ENCODE data around the gene PSMD3.
"Not testable (repeated sequence)": the region's sequence is repeated elsewhere in the genome, so short reads cannot be mapped to it uniquely, and the experiment has no call there.

The PSMD3 gene

DNA sequence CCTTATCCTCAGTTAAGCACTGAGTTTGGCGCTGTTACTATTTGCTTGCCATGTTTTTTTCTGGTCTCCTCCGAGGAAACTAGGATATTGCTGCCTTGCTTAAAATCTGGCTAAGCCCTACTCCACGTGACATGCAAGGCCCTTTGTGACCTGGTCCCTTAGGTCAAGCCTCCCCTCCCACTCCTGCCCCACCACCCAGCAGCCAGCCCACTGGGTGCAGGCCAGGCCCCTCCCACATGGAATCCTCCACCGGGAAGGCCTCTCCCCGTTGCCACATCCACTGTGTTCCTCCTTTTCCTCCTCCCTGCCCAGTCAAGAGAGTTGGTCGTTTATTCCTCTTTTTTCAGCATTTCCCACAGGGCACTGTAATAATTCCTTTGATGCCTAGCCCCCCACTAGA is 16.2 kb downstream of the PSMD3 start:
- DNase-seq (ENCODE audit: low spot score) = no peak

DNA sequence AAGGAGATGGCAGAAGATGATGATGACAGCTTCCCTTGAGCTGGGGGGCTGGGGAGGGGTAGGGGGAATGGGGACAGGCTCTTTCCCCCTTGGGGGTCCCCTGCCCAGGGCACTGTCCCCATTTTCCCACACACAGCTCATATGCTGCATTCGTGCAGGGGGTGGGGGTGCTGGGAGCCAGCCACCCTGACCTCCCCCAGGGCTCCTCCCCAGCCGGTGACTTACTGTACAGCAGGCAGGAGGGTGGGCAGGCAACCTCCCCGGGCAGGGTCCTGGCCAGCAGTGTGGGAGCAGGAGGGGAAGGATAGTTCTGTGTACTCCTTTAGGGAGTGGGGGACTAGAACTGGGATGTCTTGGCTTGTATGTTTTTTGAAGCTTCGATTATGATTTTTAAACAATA is 16.9 kb downstream of the PSMD3 start:
- no peak for DNase-seq (ENCODE audit: low spot score)

DNA sequence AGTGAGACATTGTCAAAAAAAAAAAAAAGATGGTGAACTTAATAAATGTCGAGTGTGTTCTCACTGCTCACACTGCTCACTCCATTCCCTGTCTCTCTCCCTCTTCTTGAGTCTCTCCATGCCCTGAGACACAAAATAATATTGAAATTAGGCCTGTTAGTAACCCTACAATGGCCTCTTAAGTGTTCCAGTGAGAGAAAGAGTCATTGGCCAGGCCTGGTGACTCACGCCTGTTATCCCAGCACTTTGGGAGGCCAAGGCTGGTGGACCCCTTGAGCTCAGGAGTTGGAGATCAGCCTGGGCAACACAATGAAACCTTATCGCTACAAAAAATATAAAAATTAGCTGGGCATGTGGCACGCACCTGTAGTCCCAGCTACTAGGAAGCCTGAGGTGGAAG is 18.5 kb downstream of the PSMD3 start:
- no peak for DNase-seq (ENCODE audit: low spot score)

DNA sequence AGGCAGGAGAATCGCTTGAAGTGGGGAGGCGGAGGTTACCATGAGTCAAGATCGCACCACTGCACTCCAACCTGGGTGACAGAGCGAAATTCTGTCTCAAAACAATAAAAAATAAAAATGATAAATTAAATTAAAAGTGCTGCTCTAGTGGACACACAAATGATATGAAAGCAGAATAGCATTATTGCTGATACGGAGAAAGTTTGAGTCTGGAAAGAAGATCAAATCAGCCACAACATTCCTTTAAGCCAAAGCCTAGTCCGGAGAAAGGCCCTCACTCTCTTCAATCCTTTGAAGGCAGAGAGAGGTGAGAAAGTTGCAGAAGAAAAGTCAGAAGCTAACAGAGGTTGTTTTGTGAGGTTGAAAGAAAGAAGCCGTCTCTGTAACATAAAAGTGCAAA is 19.6 kb downstream of the PSMD3 start:
- no peak for DNase-seq (ENCODE audit: low spot score)

DNA sequence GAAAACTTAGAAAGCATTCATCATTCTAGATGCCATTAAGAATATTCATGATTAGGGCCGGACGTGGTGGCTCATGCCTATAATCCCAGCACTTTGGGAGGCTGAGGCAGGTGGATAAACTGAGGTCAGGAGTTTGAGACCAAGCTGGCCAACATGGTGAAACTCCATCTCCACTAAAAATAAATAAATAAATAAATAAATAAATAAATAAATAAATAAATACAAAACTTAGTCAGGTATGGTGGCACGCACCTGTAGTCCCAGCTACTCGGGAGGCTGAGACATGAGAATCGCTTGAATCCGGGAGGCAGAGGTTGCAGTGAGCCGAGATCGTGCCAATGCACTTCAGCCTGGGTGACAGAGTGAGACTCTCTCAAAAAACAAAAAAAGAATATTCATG is 20.7 kb downstream of the PSMD3 start:
- DNase-seq (ENCODE audit: low spot score) = not testable (repeated sequence)

DNA sequence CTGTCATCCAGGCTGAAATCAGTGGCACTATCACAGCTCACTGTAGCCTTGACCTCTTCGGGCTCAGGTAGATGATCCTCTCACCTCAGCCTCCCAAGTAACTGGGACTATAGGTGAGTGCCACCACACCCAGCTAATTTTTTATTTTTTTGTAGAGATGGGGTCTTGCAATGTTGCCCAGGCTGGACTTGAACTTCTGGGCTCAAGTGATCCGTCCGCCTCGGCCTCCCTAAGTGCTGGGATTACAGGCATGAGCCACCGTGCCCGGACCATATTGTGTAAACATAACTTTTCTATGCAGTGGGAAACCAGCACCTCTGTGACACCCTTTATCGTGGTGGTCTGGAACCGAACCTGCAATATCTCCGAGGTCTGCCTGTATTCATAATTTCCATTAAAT is 23.5 kb downstream of the PSMD3 start:
- no peak for DNase-seq (ENCODE audit: low spot score)

DNA sequence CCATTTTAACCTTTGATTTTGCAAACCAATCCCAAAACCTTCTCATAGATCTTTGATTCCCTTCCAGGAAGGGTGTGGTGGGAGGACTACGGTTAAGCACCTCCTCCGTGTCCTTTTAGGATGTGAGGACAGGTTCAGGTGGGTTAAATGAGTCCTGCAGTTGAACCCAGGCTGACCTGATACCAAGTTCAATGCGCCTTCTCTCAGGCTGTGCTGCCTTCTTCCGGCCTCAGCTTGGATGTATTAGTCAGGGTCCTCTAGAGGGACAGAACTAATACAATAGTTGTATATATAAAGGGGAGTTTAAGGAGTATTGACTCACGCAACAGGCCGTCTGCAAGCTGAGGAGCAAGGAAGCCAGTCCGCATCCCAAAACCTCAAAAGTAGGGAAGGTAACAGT is 24.1 kb downstream of the PSMD3 start:
- DNase-seq (ENCODE audit: low spot score) = no peak

DNA sequence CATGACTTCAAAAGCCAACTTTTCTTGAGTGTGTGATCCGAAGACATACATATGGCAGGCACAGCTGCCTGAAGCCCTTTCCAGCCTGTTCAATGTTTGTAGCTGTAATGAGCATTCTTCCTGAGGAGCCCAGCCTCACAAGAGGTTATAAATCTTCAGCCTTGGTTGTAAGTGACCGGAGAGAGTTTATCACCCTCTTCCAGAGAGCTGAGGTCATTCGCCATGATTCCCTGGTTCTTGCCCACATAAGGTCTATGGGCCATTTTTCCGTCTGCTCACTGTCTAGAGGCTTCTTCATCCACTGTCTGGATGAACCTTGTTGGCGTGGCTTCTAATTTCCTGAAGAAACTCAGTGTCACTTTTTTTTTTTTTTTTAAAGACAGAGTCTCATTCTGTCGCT is 24.9 kb downstream of the PSMD3 start:
- DNase-seq (ENCODE audit: low spot score) = no peak

DNA sequence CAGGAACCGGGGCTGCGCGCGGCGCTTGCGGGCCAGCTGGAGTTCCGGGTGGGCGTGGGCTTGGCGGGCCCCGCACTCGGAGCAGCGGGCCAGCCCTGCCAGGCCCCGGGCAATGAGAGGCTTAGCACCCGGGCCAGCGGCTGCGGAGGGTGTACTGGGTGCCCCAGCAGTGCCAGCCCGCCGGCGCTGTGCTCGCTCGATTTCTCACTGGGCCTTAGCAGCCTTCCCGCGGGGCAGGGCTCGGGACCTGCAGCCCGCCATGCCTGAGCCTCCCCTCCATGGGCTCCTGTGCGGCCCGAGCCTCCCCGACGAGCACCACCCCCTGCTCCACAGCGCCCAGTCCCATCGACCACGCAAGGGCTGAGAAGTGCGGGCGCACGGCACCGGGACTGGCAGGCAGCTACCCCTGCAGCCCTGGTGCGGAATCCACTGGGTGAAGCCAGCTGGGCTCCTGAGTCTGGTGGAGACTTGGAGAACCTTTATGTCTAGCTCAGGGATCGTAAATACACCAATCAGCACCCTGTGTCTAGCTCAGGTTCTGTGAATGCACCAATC is 30.4 kb downstream of the PSMD3 start:
- DNase-seq (ENCODE audit: low spot score) = not testable (repeated sequence)

DNA sequence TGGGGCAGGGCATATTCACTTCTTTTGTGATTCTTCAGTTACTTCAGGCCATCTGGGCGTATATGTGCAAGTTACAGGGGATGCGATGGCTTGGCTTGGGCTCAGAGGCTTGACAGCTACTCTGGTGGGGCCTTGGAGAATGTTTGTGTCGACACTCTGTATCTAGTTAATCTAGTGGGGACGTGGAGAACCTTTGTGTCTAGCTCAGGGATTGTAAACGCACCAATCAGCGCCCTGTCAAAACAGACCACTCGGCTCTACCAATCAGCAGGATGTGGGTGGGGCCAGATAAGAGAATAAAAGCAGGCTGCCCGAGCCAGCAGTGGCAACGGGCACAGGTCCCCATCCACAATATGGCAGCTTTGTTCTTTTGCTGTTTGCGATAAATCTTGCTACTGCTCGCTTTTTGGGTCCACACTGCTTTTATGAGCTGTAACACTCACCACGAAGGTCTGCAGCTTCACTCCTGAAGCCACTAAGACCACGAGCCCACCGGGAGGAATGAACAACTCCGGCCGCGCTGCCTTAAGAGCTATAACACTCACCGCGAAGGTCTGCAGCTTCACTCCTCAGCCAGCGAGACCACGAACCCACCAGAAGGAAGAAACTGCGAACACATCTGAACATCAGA is 31.5 kb downstream of the PSMD3 start:
- DNase-seq (ENCODE audit: low spot score) = not testable (repeated sequence)

DNA sequence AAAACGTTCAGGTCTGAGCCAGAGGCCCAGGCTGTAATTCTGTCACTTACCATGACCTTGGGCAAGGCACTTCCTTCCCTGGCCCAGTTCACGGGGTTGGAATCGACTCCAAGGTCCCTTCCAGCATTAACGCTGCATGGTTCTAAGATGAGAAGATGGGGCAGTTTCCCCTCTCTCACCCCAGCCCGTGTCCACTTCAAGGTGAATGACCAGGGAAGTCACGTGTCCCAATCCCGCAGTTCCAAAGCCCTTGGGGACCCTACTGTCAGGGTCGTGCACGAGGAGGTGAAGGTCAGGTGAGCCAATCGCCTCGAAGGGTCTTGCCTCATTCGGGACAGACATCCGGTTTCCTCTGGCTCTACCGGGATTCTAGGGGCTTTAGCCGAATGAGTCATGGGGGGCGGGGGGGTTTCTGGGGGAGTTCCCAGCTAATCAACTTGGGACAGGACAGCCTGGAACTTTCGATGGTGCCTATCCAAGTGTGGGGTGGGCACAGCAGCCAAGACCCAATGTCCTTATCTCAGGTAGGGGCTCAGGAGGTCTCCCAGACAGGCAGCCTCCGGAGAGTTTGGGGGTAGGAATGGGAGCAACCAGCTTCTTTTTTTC is 33.9 kb downstream of the PSMD3 start:
- no peak for DNase-seq (ENCODE audit: low spot score)

DNA sequence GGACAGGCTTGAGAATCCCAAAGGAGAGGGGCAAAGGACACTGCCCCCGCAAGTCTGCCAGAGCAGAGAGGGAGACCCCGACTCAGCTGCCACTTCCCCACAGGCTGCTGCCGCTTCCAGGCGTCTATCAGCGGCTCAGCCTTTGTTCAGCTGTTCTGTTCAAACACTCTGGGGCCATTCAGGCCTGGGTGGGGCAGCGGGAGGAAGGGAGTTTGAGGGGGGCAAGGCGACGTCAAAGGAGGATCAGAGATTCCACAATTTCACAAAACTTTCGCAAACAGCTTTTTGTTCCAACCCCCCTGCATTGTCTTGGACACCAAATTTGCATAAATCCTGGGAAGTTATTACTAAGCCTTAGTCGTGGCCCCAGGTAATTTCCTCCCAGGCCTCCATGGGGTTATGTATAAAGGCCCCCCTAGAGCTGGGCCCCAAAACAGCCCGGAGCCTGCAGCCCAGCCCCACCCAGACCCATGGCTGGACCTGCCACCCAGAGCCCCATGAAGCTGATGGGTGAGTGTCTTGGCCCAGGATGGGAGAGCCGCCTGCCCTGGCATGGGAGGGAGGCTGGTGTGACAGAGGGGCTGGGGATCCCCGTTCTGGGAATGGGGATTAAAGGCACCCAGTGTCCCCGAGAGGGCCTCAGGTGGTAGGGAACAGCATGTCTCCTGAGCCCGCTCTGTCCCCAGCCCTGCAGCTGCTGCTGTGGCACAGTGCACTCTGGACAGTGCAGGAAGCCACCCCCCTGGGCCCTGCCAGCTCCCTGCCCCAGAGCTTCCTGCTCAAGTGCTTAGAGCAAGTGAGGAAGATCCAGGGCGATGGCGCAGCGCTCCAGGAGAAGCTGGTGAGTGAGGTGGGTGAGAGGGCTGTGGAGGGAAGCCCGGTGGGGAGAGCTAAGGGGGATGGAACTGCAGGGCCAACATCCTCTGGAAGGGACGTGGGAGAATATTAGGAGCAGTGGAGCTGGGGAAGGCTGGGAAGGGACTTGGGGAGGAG is 34.7 kb downstream of the PSMD3 start, which contains the start of gene CSF3:
Gene CSF3, plus strand, starts transcription at position 436 of the 993 bp plus-strand sequence. Its CDS starts 35 bp downstream, at position 471.
- DNase-seq (ENCODE audit: low spot score) = no peak

DNA sequence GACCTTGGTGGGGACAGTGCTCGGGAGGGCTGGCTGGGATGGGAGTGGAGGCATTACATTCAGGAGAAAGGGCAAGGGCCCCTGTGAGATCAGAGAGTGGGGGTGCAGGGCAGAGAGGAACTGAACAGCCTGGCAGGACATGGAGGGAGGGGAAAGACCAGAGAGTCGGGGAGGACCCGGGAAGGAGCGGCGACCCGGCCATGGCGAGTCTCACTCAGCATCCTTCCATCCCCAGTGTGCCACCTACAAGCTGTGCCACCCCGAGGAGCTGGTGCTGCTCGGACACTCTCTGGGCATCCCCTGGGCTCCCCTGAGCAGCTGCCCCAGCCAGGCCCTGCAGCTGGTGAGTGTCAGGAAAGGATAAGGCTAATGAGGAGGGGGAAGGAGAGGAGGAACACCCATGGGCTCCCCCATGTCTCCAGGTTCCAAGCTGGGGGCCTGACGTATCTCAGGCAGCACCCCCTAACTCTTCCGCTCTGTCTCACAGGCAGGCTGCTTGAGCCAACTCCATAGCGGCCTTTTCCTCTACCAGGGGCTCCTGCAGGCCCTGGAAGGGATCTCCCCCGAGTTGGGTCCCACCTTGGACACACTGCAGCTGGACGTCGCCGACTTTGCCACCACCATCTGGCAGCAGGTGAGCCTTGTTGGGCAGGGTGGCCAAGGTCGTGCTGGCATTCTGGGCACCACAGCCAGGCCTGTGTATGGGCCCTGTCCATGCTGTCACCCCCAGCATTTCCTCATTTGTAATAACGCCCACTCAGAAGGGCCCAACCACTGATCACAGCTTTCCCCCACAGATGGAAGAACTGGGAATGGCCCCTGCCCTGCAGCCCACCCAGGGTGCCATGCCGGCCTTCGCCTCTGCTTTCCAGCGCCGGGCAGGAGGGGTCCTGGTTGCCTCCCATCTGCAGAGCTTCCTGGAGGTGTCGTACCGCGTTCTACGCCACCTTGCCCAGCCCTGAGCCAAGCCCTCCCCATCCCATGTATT is 35.7 kb downstream of the PSMD3 start:
- DNase-seq (ENCODE audit: low spot score) = no peak

DNA sequence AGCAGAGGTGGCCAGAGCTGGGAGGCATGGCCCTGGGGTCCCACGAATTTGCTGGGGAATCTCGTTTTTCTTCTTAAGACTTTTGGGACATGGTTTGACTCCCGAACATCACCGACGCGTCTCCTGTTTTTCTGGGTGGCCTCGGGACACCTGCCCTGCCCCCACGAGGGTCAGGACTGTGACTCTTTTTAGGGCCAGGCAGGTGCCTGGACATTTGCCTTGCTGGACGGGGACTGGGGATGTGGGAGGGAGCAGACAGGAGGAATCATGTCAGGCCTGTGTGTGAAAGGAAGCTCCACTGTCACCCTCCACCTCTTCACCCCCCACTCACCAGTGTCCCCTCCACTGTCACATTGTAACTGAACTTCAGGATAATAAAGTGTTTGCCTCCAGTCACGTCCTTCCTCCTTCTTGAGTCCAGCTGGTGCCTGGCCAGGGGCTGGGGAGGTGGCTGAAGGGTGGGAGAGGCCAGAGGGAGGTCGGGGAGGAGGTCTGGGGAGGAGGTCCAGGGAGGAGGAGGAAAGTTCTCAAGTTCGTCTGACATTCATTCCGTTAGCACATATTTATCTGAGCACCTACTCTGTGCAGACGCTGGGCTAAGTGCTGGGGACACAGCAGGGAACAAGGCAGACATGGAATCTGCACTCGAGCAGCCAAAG is 36.9 kb downstream of the PSMD3 start:
- DNase-seq (ENCODE audit: low spot score) = no peak

DNA sequence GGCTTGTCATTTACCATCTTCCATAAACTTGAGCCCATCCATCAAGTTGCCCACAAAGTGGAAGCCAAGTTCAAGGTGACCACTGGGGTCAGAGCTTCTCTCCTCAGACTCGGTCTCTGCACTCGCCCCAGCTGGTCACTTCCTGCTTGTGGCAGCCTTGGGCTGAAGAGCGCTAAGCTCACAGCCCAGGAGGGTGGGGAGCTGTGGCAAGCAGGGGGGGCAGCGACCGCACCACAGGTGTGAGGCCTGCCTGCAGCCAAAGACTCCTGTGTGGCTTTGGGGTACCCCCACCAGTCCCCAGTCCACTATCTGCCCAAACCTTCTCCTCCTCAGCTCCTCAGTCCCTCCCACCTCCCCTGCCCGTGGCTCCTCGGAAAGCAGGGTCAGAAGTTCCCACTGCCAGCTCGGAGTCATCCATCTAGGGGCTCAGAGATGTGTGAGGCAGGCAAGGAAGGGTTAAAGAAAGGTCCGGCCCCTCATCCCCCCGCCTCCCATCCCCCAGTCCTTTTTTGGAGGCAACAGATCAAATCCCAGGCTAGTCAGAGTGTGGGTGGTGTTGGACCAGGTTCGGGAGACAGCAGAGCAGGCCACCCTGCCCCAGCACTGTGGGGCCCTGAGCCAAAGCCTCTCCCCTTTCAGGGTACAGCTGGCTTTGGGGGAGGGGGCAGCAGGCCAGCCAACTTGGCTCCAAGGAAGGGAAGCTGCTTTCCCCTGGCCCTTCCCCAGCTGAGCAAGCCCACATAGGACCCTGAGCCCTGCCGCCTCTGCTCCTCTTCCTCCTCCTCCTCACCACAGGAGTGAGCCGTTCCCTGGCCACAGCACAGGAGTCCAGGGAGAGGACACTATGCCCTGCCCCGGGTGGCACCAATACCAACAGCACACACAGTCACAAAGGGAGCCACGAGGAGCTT is 37.9 kb downstream of the PSMD3 start:
- DNase-seq (ENCODE audit: low spot score) = no peak

DNA sequence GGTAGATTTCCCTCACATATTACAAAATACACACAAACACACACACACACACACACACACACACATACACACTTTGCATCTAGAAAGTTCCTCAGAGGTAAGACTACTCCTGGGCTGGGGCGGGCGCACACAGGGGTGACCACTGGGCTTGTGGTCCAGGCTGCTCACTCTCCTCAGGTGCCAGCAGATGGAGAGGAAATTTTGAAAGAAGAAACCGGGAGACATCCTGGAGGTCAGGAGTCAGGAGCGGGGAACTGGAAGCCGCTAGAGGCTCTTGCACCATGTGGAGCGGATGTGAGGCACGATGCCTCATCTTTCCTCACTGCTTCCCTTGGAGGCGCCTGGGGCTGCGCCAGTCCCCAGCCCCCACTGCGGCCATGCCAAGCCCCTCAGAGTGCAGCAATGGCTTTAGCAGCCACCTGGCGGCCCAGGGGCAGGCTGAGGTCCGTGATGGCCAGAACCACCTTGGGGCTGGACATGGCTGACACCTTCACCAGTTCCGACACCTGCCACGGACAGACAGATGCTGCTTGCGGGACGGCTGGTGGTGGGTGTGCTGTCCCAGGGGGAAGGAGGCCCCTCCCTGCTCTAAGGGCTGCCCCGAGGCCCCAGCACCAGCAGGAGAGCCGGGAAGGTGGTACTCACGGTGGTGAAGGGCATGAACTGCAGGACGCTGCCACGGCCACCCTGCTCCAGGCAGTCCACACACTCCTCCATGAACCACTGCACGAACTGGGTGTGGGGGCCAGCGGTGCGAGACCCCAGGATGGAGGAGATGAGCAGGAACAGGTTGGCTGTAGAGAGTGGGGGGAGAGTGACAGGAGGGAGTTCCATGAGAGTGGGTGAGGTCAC is 38.8 kb downstream of the PSMD3 start:
- no peak for DNase-seq (ENCODE audit: low spot score)

DNA sequence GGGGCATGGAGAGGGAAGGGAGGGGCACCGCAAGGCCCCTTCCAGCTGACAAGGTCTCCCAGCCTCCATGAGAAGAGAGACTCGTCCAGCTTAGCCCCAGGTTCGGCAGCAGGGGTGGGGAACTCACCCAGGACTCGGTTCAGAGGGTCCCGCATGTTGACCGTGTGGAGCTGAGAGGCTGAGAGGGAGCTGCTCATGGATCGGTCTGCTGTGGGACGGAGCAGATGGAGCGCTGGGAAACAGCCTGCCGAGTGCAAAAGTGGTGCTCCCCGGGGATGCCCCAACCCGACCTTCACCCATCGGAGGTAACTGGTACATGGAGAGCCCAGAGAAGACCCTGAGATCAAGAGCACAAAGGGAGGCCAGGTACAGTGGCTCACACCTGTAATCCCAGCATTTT is 39.5 kb downstream of the PSMD3 start:
- DNase-seq (ENCODE audit: low spot score) = no peak

DNA sequence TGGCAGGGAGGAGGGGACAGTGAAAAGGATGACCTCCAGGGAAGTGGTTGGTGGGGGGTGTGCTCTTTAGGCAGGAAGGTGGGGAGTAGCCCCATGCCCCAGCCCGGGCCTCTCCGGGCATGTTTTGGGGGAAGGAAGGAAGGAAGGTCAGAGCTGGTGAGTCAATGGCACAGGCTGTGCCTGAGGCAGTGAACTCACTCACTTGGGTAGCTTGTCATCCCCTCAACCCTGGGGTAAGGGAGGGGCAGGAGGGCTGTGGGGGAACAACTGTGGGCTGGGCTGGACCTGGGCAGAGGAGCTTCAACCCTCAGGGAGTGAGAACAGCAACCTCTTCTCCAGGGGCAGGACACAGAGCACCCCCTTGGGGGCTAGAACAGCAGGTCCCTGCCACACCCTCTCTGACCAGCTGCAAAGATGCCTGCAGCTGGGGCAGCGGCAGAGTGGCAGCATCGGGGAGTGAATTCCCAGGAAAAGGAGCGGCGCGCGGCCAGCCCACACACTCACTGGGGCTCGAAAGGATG is 40.9 kb downstream of the PSMD3 start:
- peak; percentile 84 for DNase-seq (ENCODE audit: low spot score)
